ENCODE results near the gene CYTH4. TPM values are rescaled to one million over a fixed set of nuclear protein-coding genes. Genes with fewer than 3 reads are reported as not detected.

Gene CYTH4
- polyA plus RNA-seq, 1 donor (not counting 4 experiments of a cell fraction or from before 2014, with no cell fraction given), result 0.05 TPM

DNA sequence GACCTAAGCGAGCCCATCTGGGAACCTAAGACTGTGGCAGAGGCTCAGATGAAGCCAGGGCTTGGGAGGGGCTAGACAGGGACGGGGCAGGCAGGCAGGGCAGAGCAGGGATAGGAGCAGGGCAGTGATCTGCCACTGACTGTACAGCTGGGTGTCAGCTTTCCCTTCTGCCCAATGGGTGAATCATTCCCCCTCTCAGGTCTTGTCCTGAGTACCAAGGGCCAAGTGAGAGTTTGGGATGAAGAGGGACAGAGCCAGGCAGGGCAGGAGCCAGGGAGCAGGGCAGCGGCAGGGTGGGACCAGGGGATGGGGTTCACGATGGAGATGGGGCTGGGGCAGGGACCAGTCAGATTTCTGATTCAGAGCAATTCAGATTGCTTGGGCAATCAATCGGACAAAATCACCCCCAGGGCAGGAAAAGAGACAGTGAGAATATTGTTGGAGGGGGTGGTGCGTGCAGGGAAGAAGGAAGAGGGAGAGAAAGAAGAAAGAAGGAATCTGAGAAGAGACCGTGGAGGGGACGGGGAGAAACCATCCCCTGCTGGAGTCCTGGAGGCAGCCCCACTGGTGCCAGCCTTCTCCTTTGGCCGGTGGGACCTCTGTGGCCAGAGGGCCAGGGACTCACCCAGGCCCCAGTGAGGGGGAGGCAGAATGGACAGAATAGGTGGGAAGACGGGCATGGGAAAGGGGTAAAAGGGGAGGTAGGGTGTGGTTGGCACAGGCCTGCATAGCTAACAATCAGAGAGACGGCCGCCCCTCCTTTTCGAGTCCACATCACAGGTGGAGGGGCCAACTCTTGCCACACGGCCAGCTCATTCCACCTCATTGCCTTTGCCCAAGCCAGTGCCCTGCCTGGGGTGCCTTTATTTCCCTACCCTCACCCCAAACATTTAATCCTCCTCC is 47.2 kb downstream of the CYTH4 start:
- FAIRE-seq (peak; percentile 65), DNase-seq (ENCODE audit: low read depth, low spot score) (peak; percentile 90)
- Histone ChIP-seq H3K4me2 (ENCODE audit: control insufficient read depth, extremely low read depth, insufficient read depth, low read depth, low read length) (peak overlapping the region; percentile 24), H3K4me1 (ENCODE audit: control insufficient read depth, extremely low read depth, insufficient read depth, low read length) (peaks cover 58% of the 10 kb centered on the region), H2AFZ (ENCODE audit: control insufficient read depth, low read length) (no peak overlapping the region), H3K36me3 (ENCODE audit: control insufficient read depth in 2 of 2, extremely low read depth in 1 of 2, insufficient read depth in 2 of 2, low read length in 2 of 2) (no peaks in the 10 kb centered on the region), H3K9me3 (ENCODE audit: control insufficient read depth, low read depth, low read length) (no peaks in the 10 kb centered on the region), H3K9ac (ENCODE audit: control insufficient read depth, extremely low read depth, insufficient read depth, low read length) (peak overlapping the region; percentile 33), H3K27ac (ENCODE audit: control insufficient read depth, insufficient read depth, low read length) (peak overlapping the region; percentile 90), H3K4me3 (ENCODE audit: control insufficient read depth in 2 of 3, extremely low read depth in 1 of 3, insufficient read depth in 2 of 3, low read depth in 1 of 3, low read length in 3 of 3) (no peak overlapping the region), H3K79me2 (ENCODE audit: control insufficient read depth, insufficient read depth, low read length) (no peaks in the 10 kb centered on the region), H3K27me3 (ENCODE audit: control insufficient read depth, extremely low read depth, insufficient read depth, low read length) (peaks cover 9% of the 10 kb centered on the region), H3K9me1 (ENCODE audit: control insufficient read depth, extremely low read depth, insufficient read depth, low read length) (no peaks in the 10 kb centered on the region), H4K20me1 (ENCODE audit: control insufficient read depth, extremely low read depth, insufficient read depth, low read length) (no peaks in the 10 kb centered on the region)
- dilution Hi-C loops (cut with MboI; ENCODE audit: extremely low pct_ligation_motif_present, low sequenced_read_pairs), result no loop called here
- TF ChIP-seq, protein P1, sequence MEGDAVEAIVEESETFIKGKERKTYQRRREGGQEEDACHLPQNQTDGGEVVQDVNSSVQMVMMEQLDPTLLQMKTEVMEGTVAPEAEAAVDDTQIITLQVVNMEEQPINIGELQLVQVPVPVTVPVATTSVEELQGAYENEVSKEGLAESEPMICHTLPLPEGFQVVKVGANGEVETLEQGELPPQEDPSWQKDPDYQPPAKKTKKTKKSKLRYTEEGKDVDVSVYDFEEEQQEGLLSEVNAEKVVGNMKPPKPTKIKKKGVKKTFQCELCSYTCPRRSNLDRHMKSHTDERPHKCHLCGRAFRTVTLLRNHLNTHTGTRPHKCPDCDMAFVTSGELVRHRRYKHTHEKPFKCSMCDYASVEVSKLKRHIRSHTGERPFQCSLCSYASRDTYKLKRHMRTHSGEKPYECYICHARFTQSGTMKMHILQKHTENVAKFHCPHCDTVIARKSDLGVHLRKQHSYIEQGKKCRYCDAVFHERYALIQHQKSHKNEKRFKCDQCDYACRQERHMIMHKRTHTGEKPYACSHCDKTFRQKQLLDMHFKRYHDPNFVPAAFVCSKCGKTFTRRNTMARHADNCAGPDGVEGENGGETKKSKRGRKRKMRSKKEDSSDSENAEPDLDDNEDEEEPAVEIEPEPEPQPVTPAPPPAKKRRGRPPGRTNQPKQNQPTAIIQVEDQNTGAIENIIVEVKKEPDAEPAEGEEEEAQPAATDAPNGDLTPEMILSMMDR (optimal IDR thresholded peaks at IDR 0.05 in 1 of 3, IDR thresholded peaks at IDR 0.05 in 1 of 3, conservative IDR thresholded peaks at IDR 0.05 in 1 of 3; ENCODE audit: extremely low read depth in 1 of 3, insufficient read depth in 2 of 3, low read length in 3 of 3), result no peak
- no peak for TF ChIP-seq EZH2 (IDR thresholded peaks at IDR 0.05; ENCODE audit: low read length)

DNA sequence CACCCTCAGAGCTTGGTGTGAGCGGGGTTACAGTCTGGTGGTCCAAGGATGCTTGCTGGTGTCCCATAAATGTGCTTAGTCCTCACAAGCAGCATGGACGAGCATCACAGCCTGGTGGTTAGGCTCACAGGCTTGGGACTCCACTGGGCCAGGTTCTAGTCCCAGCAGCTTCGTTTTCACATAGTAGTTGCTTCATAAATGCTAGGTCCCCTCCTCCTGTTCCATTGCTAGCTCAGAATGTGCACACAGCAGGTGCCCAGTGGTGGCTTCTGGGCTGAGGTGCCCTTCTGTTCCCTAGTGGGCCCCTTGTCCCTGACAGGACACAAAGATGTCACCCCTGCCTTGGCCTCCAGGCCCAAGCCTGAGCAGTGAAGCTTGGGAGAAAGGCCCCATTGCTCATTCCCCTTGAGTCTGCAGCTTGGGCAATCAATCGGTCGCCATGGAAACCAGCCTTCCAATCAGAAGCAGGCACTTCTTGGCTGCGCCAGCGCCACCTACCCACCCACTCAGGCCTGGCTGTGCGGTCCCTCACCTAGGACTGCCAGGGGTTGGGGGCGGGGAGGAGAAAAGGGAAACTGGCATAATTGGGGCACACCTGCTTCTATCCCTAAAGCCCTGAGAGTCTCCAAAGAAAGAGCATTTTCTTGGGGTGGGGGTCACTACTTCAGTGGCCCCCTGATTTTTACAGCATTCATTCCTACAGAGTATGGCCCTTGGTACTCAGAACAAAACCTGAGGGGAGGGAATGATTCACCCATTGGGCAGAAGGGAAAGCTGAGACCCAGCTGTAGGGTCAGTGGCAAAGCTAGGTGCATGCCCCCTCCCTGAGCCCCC is 48.1 kb downstream of the CYTH4 start:
- no peak for DNase-seq (ENCODE audit: low read depth, low spot score)
- Histone ChIP-seq H3K27me3 (ENCODE audit: control insufficient read depth, extremely low read depth, insufficient read depth, low read length) (peaks cover 18% of the 10 kb centered on the region), H3K9me3 (ENCODE audit: control insufficient read depth, low read depth, low read length) (no peaks in the 10 kb centered on the region), H3K4me3 (ENCODE audit: control insufficient read depth in 2 of 3, extremely low read depth in 1 of 3, insufficient read depth in 2 of 3, low read depth in 1 of 3, low read length in 3 of 3) (no peak overlapping the region), H3K4me2 (ENCODE audit: control insufficient read depth, extremely low read depth, insufficient read depth, low read depth, low read length) (no peak overlapping the region), H3K27ac (ENCODE audit: control insufficient read depth, insufficient read depth, low read length) (no peak overlapping the region), H3K9me1 (ENCODE audit: control insufficient read depth, extremely low read depth, insufficient read depth, low read length) (no peaks in the 10 kb centered on the region), H2AFZ (ENCODE audit: control insufficient read depth, low read length) (no peak overlapping the region), H3K4me1 (ENCODE audit: control insufficient read depth, extremely low read depth, insufficient read depth, low read length) (peaks cover 51% of the 10 kb centered on the region), H3K9ac (ENCODE audit: control insufficient read depth, extremely low read depth, insufficient read depth, low read length) (no peak overlapping the region), H3K79me2 (ENCODE audit: control insufficient read depth, insufficient read depth, low read length) (no peaks in the 10 kb centered on the region), H4K20me1 (ENCODE audit: control insufficient read depth, extremely low read depth, insufficient read depth, low read length) (no peaks in the 10 kb centered on the region), H3K36me3 (ENCODE audit: control insufficient read depth in 2 of 2, extremely low read depth in 1 of 2, insufficient read depth in 2 of 2, low read length in 2 of 2) (no peaks in the 10 kb centered on the region)
- FAIRE-seq, result peak; percentile 63
- no peak for TF ChIP-seq EZH2 (IDR thresholded peaks at IDR 0.05; ENCODE audit: low read length)
- TF ChIP-seq, protein P1 (optimal IDR thresholded peaks at IDR 0.05 in 1 of 3, IDR thresholded peaks at IDR 0.05 in 1 of 3, conservative IDR thresholded peaks at IDR 0.05 in 1 of 3; ENCODE audit: extremely low read depth in 1 of 3, insufficient read depth in 2 of 3, low read length in 3 of 3), result peak in 2 of 3 experiments; percentile 32 to 39
- dilution Hi-C loops (cut with MboI; ENCODE audit: extremely low pct_ligation_motif_present, low sequenced_read_pairs), result no loop called here
